Suppressor macrophage treated with lipopolysaccharide for 1 hour (primary cell): Measurements from ENCODE around the gene MTAP.
A peak's percentile ranks its signal among the peaks of the same experiment; 100 is the strongest.
"Not testable (repeated sequence)": the region's sequence is repeated elsewhere in the genome, so short reads cannot be mapped to it uniquely, and the experiment has no call there.

ENCODE experiments used
- DNase-seq, 3 donors: peaks; one replicate each; pipeline ENCODE4 v3.0.0-alpha.2; 2020 to 2022

MTAP gene

DNA sequence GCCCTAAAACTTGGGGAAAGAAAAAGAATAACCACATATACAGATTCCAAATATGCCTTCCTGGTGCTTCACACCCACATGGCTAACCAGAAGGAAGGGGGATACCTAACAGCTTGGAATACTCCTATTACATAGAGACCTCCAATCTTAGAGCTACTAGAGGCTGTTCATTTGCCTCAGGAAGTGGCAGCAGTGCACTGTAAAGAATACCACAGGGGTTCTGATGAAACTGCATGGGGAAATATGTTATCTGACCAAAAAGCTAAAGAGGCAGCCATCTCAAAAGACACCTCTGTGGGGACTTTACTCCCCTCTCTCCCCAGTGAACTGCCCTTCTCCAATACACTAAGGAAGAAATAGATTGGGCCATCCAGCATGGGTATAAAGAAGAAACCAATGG, 125.3 kb downstream of the MTAP start:
- DNase-seq, result no peak

DNA sequence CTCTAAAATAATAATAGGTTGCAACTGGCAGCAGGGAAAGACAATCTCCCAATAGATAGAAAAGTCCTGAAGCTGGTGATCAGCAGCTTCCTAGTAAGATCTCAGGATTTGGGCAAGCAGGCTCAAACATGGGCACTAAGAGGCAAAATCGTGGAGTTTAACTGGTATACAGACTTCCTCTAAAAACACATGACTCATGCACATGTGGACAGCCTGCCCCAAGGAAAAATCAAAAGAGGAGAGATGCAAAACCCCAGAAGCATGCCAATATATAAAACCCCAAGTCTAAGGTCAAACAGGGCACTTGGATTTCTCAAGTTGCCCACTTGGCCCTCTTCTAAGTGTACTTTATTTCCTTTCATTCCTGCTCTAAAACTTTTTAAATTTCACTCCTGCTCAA, 129.0 kb downstream of the MTAP start:
- DNase-seq, result peak; percentile 57 to 75 (median 67)

DNA sequence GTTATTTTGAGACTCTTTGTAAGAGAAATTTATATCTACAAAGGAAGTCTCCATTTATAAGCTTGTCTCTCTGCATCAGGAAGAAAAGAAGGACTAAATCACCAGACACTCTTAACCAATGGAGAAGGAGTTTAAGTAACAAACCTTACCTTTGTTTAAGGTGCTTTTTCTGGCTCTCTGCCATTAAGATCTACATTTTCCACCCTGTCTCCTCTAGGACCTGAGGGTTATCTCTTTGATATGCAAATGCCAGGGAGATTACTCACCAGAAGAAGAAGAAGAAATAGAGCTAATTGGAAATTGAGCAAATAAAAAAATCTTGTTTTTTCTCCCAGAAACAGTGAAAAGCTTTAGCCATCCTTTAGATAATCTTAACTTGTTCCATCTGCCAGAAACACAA, 130.8 kb downstream of the MTAP start:
- DNase-seq, result no peak

DNA sequence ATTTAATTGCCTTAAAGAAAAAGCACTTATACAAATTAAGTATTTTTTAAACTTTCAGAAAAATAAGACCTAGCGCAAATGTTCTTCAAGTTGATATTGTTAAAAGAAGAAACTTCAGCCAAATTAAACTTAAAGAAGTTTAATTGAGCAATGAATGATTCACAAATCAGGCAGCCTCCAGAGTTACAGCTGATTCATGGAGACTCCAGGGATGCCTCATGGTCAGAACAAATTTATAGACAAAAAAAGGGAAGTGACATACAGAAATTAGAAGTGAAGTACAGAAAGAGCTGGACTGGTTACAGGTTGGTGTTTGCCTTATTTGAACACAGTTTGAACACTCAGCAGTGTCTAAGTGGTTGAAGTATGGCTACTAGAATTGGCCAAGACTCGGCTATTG, 131.4 kb downstream of the MTAP start:
- DNase-seq, result peak; percentile 69 to 90 (median 88)

DNA sequence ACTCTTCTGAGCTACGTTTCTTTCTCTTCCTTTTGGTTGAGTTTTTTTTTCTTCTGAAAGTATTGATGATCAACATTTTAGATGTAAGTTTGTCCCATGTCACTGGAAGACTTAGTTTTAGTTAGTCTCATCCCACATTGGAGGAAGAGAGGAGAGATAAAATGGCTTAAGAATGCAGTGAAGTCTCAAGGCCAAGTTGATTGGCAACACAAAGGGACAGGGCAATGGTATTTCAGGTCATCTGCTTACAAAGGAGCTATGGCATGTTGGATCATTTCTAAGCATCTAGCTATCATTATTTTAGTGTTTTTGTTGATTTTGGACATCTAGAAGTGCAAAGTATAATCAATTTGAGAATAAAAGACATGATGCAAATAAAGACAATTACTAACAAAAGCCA, 133.2 kb downstream of the MTAP start:
- no peak for DNase-seq

DNA sequence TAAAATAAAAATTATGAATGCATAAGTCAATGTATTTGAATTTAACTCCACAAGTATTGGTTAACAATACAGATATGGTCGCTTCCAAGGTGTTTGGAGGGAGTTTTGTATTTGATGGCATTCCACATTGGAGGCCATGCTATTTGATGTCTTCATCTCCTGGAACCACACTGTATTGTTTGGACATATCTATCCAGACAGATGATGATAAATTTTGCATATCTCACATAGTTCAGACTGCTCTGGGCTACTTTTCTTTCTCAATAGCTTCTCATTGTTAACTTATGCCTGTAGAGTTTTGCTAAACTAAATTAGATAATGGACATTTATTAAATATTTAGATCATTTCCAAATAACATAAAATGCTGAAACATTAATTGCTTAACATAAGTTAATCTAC, 133.7 kb downstream of the MTAP start:
- no peak for DNase-seq

DNA sequence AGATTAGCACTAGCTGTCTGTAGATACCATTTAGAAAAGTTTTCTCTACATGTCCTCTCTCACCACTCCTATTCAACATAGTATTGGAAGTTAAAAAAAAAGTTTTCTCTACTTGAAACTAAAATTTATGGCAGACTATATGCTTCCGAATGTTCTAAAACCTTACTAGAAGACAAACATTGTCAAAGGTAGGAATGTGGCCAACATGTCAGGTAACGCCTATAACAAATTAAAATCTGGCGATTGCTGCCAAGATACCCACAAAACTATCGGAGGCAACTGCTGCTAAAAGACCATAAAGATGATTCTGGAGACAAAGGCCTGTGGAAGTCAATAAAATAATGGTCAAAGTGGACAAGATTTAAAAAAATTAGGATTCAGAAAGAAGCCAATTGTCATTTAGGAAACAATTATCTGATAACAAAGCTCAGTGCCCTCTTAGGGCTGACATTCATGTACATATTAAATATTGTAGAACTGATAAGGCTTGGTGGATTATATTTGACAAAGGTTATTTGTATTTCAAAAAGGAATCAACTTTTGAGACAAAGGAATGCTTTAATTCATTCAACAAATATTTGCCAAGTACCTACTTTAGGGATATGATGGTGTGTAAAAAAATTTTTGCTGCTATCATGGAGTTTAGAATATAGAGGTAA, 139.0 kb downstream of the MTAP start:
- DNase-seq, result no peak

DNA sequence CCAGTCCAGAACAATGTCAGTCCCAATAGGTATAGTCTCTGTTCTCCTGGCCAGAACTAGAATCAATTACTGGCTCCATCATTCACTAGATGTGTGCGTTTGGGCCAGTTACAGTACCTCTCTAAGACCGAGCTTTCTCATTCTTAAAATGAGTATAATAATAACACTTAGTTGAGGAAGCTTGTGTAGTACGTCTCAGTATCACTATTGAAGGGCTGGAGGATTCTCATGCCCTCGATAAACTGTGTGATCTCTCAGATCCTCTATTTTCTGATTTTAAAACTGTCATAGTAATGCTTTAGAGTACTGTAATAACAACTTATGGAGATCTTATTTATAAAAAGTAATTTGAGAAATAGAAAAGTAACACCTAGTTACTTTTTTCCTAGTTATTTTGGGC, 141.0 kb downstream of the MTAP start:
- no peak for DNase-seq

DNA sequence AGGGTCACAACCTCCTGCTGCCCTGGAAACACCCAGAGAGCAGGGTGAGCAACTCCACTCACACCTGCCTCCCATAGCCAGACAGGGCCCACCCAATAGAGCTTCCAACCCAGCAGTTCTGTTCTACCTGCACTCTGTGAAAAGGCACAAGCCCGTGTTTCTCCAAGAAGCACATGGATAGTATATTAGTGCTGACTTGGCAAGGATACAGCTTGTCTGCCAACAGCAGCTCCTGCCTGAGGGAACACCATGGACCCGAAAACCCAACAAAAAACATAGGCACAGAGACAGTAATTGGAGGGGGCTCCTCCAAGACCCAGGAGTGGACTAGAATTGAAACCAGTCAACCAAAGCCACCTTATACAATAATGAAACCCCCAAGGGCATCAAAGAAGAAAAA, 143.2 kb downstream of the MTAP start:
- DNase-seq, result no peak

DNA sequence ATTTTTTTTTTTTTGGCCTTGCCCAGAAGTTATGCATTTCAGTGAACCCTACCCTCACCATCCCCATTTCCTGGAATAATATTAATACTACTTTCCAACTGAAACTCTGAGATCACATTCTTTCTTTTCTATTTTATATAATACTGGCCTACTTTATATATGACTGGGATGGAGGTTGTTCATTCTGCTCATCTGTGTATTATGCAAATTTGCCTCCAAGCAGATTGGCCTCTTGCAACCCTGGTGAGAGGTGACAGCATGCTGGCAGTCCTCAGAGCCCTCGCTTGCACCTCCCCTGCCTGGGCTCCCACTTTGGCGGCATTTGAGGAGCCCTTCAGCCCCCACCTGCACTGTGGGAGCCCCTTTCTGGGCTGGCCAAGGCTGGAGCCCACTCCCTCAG, 156.4 kb downstream of the MTAP start:
- no peak for DNase-seq

DNA sequence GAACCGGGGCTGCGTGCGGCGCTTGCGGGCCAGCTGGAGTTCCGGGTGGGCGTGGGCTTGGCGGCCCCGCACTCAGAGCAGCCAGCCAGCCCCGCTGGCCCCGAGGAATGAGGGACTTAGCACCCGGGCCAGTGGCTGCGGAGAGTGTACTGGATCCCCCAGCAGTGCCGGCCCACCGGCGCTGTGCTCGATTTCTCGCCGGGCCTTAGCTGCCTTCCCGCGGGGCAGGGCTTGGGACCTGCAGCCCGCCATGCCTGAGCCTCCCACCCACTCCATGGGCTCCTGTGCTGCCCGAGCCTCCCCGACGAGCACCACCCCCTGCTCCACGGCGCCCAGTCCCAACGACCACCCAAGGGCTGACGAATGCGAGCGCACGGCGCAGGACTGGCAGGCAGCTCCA, 156.8 kb downstream of the MTAP start:
- DNase-seq, result not testable (repeated sequence)

DNA sequence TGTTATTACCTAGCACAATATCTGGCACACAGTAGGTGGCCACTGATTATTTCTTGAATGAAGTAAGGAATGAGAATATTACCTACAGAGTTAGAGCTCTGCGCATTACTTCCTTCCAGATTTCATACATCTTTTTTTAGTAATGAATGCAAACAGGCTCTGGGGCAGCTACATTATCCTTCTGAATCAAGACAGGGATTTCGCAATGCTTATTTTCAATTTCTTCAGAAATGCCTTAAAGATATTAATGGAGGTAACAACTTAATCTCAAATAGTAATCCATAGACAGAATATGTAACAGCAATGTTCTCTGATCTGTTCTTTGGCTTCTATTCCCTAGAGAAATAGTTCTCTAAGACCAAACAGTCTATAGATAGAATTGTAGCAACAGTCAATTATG, 159.1 kb downstream of the MTAP start:
- DNase-seq, result no peak

DNA sequence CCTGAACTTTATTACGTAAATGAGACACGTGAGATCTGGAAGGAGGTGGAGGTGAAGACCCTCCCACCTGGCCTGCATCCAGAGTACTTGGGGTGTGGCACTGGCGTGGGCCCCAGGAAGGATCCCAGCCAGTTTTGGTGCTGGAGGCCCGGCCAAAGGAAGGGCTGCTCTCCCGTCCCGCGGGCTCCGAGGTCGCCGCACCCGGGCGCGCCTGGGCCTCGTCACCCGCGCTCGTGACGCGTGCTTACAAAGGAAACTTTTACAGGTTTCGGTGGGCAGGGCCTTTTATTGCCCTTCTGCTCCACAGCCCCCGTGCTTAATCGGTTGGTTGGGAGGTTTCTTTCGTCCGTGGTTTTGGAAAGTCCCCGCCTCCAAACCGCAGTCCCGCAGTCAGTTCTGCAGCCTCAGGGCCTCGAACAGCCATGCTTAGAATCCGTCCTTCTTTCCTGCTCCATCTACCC, 162.5 kb downstream of the MTAP start:
- DNase-seq, result peak; percentile 81 to 85 (median 83)

DNA sequence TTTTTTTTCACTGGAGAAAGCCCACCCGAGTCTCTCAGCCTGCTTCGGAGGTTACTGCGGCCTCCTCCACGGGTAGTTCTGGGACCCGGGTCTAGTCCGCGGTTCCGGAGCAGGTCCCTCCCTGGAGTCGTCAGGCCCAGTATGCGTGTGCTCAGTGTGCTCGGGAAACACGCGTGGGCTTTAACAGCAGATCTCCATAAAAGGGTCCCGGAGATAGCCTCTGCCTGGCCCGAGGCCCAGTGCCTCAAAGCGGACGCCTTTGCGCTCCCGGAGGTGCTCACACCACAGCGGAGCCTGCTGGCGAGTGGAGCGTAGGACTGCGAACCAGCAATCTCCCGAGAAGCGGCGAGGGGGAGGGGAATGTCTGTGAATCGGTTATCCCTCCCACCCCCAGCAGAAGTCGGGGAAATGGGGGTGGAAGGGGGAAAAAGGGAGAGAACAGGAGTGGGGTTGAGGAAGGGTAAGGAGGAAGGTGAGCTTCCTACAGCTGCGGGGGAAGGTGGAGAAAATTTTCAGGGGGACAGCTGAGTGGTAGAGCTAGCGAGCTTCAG, 163.0 kb downstream of the MTAP start:
- peak; percentile 79 to 87 (median 81) for DNase-seq

DNA sequence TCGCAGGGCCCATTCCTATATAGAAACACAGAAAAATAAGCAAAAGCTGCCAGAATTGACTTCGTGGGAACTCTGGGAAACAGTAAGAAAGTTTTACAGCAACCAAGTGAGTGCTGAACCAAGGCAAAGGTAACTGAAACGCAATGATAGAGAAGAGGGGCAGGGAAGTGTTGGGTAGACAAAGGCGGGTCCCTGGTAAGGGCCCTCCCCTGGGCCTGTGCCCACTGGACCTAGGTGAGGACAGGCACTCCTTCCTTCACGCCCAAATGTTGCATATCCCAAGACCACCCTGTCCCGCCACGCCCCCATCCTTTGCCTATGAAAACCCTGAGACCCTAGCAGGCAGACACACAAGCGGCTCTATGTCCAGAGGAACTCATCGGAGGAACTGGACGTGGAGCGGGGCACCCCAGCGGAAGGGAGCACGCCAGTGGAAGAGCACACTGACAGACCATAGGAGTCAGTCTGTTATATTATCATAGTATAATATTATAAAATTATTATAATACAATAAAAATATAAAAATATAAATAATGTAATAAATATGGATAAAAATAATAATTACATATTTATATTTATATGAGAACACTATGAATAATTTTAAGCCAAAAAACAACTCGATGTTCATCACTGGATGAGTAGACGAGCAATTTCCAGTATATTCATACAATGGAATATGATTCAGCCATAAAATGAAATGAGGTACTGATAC, 163.9 kb downstream of the MTAP start:
- DNase-seq, result no peak

DNA sequence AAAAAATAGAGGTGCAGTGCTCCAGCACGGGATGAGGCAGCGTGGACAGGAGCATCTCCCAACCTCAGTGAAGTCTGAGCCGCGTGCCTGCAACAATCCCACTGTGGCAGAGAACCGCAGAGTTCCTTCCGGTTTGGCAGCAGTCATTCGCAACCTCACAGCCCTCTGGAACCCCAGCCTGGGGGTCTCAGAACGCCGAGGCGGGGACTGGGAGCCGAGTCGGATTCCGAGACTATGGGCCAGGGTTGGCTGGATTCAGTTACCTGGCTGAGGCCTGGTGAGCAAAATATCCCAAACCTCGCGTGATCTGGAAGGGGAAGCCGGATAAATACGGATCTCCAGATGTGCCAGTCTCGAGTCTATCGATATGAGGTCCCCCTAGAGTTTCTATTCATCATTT, 164.7 kb downstream of the MTAP start:
- peak in 1 of 3 donors; percentile 21 for DNase-seq

DNA sequence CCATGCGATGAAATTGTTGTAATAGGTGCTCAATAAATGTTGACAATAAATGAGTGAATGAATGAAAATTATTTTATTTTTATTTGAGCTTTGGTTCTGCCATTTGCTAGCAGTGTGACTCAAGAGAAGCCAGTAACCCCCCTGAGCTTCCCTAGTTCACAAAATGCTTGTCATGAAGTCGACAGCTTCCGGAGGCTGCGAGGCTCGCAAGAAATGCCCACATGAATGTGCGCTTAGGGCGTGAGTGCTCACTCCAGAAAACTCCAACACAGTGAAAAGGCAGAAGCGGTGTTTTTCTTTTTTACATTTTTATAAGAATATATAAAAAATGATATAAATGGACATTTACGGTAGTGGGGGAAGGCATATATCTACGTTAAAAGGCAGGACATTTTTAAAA, 165.3 kb downstream of the MTAP start:
- peak; percentile 81 to 89 (median 82) for DNase-seq

DNA sequence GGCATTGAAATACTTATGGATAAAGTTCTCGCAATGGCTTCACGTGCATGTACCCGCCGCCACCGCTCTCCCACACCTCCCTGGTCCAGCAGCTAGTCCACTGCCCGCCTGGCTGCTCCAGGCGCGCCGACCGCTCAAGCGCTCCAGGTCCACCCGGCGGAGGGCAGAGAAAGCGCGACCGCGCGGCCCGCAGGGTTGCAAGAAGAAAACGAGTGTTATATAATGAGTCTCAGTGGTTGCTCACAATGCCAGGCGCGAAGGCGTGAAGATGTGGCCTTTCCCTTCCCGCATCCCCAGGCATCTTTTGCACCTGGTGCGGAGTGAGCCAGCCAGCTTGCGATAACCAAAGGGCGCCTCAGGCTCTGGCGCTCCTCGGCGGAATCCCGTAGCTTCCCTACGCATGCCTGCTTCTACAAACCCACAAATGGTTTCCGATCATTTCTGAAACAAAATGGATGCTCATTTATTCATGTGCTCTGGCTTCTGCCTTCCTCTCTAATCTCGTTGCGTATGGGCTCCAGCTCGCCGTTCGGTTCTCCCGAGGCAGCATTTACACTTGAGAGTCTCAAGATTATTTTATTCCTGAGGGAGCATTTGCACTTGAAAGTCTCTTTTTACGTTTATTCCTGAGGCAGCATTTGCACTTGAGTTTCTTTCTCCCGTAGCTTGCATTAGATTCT, 166.0 kb downstream of the MTAP start:
- DNase-seq, result peak in 1 of 3 donors; percentile 50

DNA sequence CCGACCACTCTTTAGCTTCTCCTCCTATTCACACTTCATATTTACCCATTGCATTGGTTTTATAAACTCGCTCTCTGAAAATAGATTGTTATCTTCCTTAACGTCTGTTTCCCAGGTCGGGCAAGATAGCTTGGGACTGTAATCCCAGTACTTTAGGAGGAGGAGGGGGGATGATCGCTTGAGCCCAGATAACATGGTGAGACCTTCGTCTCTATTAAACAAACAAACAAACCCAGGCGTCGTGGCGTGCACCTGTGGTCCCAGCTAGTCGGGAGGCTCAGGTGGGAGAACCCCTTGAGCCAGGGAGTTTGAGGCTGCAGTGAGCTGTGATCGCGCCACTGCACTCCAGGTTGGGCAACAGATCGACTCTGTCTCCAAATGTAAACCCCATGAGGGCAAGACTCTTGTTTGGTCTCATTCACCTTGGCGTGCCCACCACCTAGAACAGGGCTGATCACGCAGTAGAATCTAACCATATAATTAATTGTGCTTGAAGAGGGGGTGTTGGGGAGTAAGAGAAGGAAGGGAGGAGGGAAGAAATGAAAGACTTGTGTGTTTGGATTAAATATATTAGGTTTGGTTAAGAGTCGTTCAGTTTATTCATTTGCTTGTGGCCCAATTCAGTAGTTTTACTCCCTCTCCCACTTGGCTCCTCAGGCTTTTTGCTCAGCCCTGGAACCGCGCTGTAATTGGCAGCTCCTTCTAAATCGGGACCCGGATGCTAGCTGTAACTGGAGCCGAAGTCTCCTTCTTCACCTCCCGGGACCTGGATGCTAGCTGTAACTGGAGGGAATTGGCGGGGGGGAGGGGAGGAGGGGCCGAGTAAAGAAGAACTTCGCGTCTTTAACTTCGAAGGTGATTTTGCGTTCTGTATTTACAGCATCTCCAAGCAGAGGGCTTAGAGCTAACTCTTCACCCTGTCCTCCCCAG, 166.8 kb downstream of the MTAP start:
- no peak for DNase-seq

DNA sequence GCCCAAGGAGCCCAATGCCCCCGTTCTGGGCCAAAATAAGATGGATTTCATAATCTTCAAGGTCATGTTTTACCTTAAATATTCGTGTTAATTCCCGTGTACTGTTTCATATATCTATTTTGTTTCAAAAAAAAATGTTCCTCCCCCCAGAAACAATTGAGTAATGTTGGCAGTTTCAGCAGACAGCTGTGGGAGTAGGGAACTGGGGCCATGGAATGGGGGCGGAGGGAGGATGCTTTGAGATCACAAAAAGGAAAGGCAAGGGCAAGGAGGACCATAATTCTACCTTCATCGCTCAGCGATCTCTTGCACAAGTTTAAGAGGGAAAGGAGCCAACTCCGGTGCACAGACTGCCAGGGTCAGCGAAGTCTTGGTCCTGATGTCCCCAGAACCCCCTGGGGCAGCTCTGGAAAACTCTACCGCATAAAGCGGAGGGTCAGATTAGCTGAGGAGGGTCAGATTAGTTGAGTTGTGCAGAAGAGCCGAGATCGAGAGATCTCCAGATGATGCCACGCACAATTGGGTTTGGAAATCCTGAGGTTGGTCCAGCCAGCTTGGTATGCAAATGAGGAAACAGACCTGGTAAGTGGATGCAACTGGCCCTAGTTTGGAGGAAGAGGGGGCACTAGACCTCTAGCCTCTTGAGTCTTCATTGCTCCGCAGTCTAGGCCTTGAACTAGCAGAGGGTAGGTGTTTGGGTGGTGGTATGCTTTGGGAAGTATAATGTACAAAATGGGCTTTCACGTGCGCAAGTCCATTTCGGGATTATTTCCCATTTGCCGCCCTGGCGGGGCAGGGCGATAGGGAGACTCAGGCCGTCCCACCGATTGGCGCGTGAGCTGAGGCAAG, 167.7 kb downstream of the MTAP start:
- DNase-seq, result peak; percentile 70 to 73 (median 71)

DNA sequence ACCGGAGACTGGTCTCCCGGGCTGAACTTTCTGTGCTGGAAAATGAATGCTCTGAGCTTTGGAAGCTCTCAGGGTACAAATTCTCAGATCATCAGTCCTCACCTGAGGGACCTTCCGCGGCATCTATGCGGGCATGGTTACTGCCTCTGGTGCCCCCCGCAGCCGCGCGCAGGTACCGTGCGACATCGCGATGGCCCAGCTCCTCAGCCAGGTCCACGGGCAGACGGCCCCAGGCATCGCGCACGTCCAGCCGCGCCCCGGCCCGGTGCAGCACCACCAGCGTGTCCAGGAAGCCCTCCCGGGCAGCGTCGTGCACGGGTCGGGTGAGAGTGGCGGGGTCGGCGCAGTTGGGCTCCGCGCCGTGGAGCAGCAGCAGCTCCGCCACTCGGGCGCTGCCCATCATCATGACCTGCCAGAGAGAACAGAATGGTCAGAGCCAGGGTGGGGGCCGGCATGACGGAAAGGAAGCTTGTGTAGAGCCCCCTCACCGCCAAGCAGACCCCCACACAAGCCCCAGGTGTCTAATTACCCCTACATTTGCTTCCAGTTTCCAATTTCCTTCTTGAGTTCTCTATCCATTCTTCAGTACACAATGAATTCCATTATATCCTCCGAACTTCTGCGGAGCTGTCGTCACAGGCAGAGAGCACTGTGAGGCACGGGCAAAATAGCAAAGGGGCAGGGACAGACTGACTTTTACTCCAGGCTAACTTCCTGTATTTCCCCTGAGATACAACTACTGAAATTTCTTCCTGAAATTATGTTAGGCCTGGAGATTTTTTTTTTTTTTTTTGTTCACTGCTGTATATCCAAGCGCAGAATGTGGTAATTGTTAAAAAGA, 168.6 kb downstream of the MTAP start:
- DNase-seq, result peak; percentile 53 to 73 (median 60)
